Right lobe of liver (tissue), 4 donors: ENCODE measurements around the gene CAB39.

Experiments used
- POLR2A ChIP-seq: fragments of 450-650 bp; IDR thresholded peaks from one replicate; pipeline ENCODE4 v1.6.1; 2017; ENCODE audit warnings: antibody characterized with exemption, mild to moderate bottlenecking
- TF ChIP-seq, protein P1 (sequence below), 4 donors: fragments of 200-600 bp in 3 of 4; fragments of 450-650 bp in 1 of 4; IDR thresholded peaks; one replicate each; pipeline versions ENCODE4 v1.5.1 to v1.8.0; 2016 to 2022; ENCODE audit warnings: antibody characterized with exemption in 4 of 4, mild to moderate bottlenecking in 2 of 4
- donor health status: DM: no; HTN: no; CAD: no.
- donor health status: DM: no; HTN: no; CAD: no.
- donor health status: DM: no; HTN: yes; CAD: no.

DNA sequence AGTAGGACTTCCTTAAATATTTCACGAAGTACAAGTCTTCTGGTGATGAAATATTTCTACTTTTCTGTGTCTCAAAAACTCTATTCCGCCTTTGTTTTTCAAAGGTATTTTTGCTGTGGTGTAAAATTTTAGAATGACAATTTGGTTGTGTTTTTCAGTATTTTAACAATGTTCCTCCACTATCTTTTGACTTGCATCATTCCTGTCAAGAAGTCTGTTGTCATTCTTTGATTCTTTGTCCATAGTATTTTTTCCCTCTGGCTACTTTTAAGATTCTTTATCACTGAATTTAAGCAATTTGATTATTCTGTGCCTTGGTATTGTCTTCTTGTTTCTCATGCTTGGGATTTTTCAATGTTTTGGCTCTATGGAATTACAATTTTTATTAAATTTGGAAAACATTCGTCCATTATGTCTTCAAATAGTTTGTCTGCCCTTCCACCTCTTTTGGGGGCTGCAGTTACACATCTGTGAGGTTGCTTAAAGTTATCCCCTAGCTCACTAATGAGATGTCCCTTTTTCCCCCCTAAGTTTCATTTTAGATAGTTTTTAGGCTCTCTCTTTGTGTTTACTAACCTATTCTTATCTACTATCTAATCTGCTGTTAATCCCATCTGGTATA, 76.0 kb downstream of the CAB39 start:
- TF ChIP-seq, protein P1, sequence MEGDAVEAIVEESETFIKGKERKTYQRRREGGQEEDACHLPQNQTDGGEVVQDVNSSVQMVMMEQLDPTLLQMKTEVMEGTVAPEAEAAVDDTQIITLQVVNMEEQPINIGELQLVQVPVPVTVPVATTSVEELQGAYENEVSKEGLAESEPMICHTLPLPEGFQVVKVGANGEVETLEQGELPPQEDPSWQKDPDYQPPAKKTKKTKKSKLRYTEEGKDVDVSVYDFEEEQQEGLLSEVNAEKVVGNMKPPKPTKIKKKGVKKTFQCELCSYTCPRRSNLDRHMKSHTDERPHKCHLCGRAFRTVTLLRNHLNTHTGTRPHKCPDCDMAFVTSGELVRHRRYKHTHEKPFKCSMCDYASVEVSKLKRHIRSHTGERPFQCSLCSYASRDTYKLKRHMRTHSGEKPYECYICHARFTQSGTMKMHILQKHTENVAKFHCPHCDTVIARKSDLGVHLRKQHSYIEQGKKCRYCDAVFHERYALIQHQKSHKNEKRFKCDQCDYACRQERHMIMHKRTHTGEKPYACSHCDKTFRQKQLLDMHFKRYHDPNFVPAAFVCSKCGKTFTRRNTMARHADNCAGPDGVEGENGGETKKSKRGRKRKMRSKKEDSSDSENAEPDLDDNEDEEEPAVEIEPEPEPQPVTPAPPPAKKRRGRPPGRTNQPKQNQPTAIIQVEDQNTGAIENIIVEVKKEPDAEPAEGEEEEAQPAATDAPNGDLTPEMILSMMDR (IDR thresholded peaks at IDR 0.05) = no peak
- TF ChIP-seq POLR2A = no peak
